ENCODE measurements around the gene PLCB1.
"Not testable (repeated sequence)": the region's sequence is repeated elsewhere in the genome, so short reads cannot be mapped to it uniquely, and the experiment has no call there.

PLCB1 gene

GRCh38 chr20:8131598-8132483 lies at the start of gene PLCB1:
TSS of gene PLCB1 (plus strand) at chr20:8132266. CDS start at chr20:8132652, 386 bp downstream.
- DNase-seq = peak; percentile 94

GRCh38 chr20:8082989-8083388 lies 49.1 kb upstream of the PLCB1 start:
- peak; percentile 66 for DNase-seq

GRCh38 chr20:8089668-8090067 lies 42.4 kb upstream of the PLCB1 start:
- DNase-seq = no peak

- peak; percentile 19 for DNase-seq
Measured at GRCh38 chr20:8094415-8094818, 37.6 kb upstream of the PLCB1 start.

- DNase-seq = no peak
Measured at GRCh38 chr20:8094850-8095249, 37.2 kb upstream of the PLCB1 start.

GRCh38 chr20:8095648-8096572 lies 36.2 kb upstream of the PLCB1 start:
- DNase-seq = no peak

- no peak for DNase-seq
Measured at GRCh38 chr20:8097307-8097706, 34.8 kb upstream of the PLCB1 start.

- no peak for DNase-seq
Measured at GRCh38 chr20:8104252-8104651, 27.8 kb upstream of the PLCB1 start.

GRCh38 chr20:8114612-8115011 lies 17.5 kb upstream of the PLCB1 start:
- DNase-seq = not testable (repeated sequence)

- no peak for DNase-seq
Measured at GRCh38 chr20:8115436-8115835, 16.6 kb upstream of the PLCB1 start.

GRCh38 chr20:8116067-8116811 lies 15.8 kb upstream of the PLCB1 start:
- no peak for DNase-seq

- DNase-seq = no peak
Measured at GRCh38 chr20:8117636-8118035, 14.4 kb upstream of the PLCB1 start.

GRCh38 chr20:8118039-8118438 lies 14.0 kb upstream of the PLCB1 start:
- DNase-seq = no peak

GRCh38 chr20:8118760-8119159 lies 13.3 kb upstream of the PLCB1 start:
- no peak for DNase-seq

- DNase-seq = no peak
Measured at GRCh38 chr20:8121666-8122065, 10.4 kb upstream of the PLCB1 start.

- no peak for DNase-seq
Measured at GRCh38 chr20:8124639-8125038, 7.4 kb upstream of the PLCB1 start.

- DNase-seq = no peak
Measured at GRCh38 chr20:8126181-8126580, 5.9 kb upstream of the PLCB1 start.

GRCh38 chr20:8126841-8127378 lies 5.2 kb upstream of the PLCB1 start:
- no peak for DNase-seq

- DNase-seq = no peak
Measured at GRCh38 chr20:8127553-8128255, 4.4 kb upstream of the PLCB1 start.

GRCh38 chr20:8128291-8129060 lies 3.6 kb upstream of the PLCB1 start:
- no peak for DNase-seq
